ENCODE results near the gene THRA. TPM values are rescaled to one million over a fixed set of nuclear protein-coding genes. Genes with fewer than 3 reads are reported as not detected.
A peak's percentile ranks its signal among the peaks of the same experiment; 100 is the strongest.

The THRA gene
- total and polyA plus RNA-seq, 9 of the 15 experiments (the other 6 are each of a cell fraction or from before 2014, with no cell fraction given), result 0.34 to 23.4 (median 12.7) TPM

DNA sequence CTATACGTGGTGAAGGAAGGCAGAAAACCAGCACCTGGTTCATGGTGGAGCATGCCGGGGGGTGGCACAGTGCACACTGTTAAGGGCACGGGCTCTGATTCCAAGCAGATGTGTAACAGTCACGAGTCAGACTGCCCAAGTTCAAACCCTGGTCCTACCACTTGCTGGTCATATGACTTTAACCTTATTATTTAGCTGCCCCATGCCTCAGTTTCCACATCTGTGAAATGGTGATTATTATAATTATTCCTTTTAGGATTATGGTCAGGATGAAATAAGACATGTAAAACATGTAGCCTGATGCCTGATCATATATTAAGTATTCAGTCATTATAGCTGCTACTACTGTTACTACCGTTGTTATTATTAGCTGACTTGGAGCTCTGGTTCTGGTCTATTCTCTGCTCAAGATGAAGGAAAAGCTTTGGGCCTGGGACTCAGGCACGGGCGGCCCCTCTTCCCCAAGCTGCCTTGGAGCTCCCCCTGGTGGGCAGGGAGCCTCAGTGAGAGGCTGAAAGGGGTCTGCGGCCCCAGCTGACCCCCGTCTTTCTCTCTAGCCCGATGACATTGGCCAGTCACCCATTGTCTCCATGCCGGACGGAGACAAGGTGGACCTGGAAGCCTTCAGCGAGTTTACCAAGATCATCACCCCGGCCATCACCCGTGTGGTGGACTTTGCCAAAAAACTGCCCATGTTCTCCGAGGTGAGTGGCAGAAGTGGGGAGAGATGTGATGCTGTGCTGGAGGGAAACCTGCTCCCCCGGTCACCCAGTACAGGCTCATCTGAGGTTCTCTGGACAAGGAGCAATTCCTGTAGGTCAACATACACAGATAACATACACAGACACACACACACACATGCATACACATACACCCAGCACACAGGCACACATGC is 23.6 kb downstream of the THRA start (continued):
- peak; percentile 50 for TF ChIP-seq BHLHE40 (IDR thresholded peaks at IDR 0.05; ENCODE audit: low read length)
- TF ChIP-seq MNT (conservative IDR thresholded peaks at IDR 0.05), result no peak
- TF ChIP-seq ZNF311 (CRISPR knock-in tag; IDR thresholded peaks at IDR 0.05), result no peak
- no peak for TF ChIP-seq ZNF165 (CRISPR knock-in tag; IDR thresholded peaks at IDR 0.05; ENCODE audit: borderline replicate concordance)
- no peak for TF ChIP-seq HNRNPK (IDR thresholded peaks at IDR 0.05; ENCODE audit: low read depth, low read length, poor library complexity, severe bottlenecking)
- TF ChIP-seq CHAMP1 (IDR thresholded peaks at IDR 0.05), result no peak
- no peak for TF ChIP-seq ZNF347 (CRISPR knock-in tag; IDR thresholded peaks at IDR 0.05; ENCODE audit: low read depth)
- no peak for TF ChIP-seq STAT6 (CRISPR knock-in tag; IDR thresholded peaks at IDR 0.05)
- TF ChIP-seq GTF3C2 (IDR thresholded peaks at IDR 0.05; ENCODE audit: borderline replicate concordance, extremely low read depth, insufficient read length), result no peak
- 0 out of 2 replicates have a peak, but pooled peaks have one; percentile 26 for TF ChIP-seq GATAD2A (IDR thresholded peaks at IDR 0.05)
- TF ChIP-seq ZNF239 (CRISPR knock-in tag; IDR thresholded peaks at IDR 0.05), result no peak
- peak; percentile 83 for TF ChIP-seq SMC3 (conservative IDR thresholded peaks at IDR 0.05; ENCODE audit: insufficient read depth, low read depth, low read length)
- TF ChIP-seq ZNF76 (CRISPR knock-in tag; IDR thresholded peaks at IDR 0.05; ENCODE audit: borderline replicate concordance), result no peak
- TF ChIP-seq RBM22 (IDR thresholded peaks at IDR 0.05; ENCODE audit: low read depth, low read length, poor library complexity, severe bottlenecking), result no peak
- TF ChIP-seq SMARCA5 (IDR thresholded peaks at IDR 0.05), result 0 out of 2 replicates have a peak, but pooled peaks have one; percentile 29
- TF ChIP-seq, protein P1, sequence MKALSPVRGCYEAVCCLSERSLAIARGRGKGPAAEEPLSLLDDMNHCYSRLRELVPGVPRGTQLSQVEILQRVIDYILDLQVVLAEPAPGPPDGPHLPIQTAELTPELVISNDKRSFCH (CRISPR knock-in tag; IDR thresholded peaks at IDR 0.05), result no peak
- TF ChIP-seq, protein P1 (tag; IDR thresholded peaks at IDR 0.05), result no peak

Measured in K562 (cell line).